GM12878 (cell line): Measurements from ENCODE around the gene SLC13A3. TPM values are rescaled to one million over a fixed set of nuclear protein-coding genes. Genes with fewer than 3 reads are reported as not detected.

Experiments
- ATAC-seq: fragments of 200-7000 bp; cut with Tn5 transposase; 3 replicates; pipeline ENCODE4 v1.9.1; 2020; ENCODE audit warnings: mild to moderate bottlenecking, moderate library complexity
- BruUV-seq: library from RNA; stranded (reverse); fragments of 400-500 nt; replicated peaks from 2 replicates; lab custom pipeline; 2021; lab: Mats Ljungman, UMichigan
- CTCF ChIA-PET: fragments of 300-600 bp; sonication (Branson Sonifier 250); formaldehyde crosslinking; extraction: SDS; loops from one replicate; lab custom pipeline; 2021; ENCODE audit warnings: inconsistent platforms; lab: Yijun Ruan, JAX
- POLR2A ChIA-PET: fragments of 350-600 bp; formaldehyde crosslinking; extraction: SDS; loops from one replicate; lab custom pipeline; 2021; ENCODE audit warnings: inconsistent platforms; lab: Charles Lee
- RAD21 ChIA-PET: fragments of 300-600 bp; sonication (Branson Sonifier 250); formaldehyde crosslinking; loops from one replicate; lab custom pipeline; 2023; ENCODE audit warnings: antibody characterized with exemption; ENCODE audit not compliant: unreplicated experiment; lab: Charles Lee
- SMC1A ChIA-PET: fragments of 300-600 bp; sonication (Branson Sonifier 250); formaldehyde crosslinking; loops from one replicate; lab custom pipeline; 2023; ENCODE audit not compliant: unreplicated experiment, uncharacterized antibody; lab: Charles Lee
- DNase-seq: peaks from one replicate; pipeline ENCODE4 v3.0.0-alpha.2; 2011; ENCODE audit warnings: low read depth, low spot score
- FAIRE-seq: peaks from 3 replicates; lab custom pipeline; 2011; peaks lifted over from hg19 to GRCh38; lab: Jason Lieb, UNC
- H2AFZ ChIP-seq: 2 replicates; pipeline ENCODE4 v1.6.0; 2011; ENCODE audit warnings: low read depth, low read length, control low read depth; ENCODE audit not compliant: control insufficient read depth
- H3K27ac ChIP-seq: 2 replicates; pipeline ENCODE4 v1.5.1; 2011; ENCODE audit warnings: control low read depth; ENCODE audit not compliant: control insufficient read depth, insufficient read depth
- H3K27me3 ChIP-seq, 2 experiments: replicated peaks in 1 of 2; 2 replicates each; pipeline versions ENCODE4 v1.6.0 to v1.6.1; 2011; ENCODE audit warnings: low read length in 1 of 2; ENCODE audit not compliant: control insufficient read depth in 2 of 2, insufficient read depth in 2 of 2
- H3K36me3 ChIP-seq, 2 experiments: 2 replicates each; pipeline ENCODE4 v1.5.1; 2011; ENCODE audit warnings: low read length in 1 of 2; ENCODE audit not compliant: control insufficient read depth in 2 of 2, insufficient read depth in 2 of 2
- H3K4me1 ChIP-seq: 2 replicates; pipeline ENCODE4 v1.6.1; 2011; ENCODE audit warnings: mild to moderate bottlenecking, low read length, moderate library complexity, mixed read lengths; ENCODE audit not compliant: control insufficient read depth, insufficient read depth
- H3K4me2 ChIP-seq: 2 replicates; pipeline ENCODE4 v1.6.0; 2011; ENCODE audit warnings: control low read depth; ENCODE audit not compliant: control insufficient read depth, insufficient read depth
- H3K4me3 ChIP-seq: fragments of 200-600 bp; sonication (generic); 2 replicates; pipeline ENCODE4 v1.5.1; 2016
- H3K79me2 ChIP-seq: 2 replicates; pipeline ENCODE4 v1.6.0; 2011; ENCODE audit warnings: low read length; ENCODE audit not compliant: control insufficient read depth, insufficient read depth
- H3K9ac ChIP-seq: 2 replicates; pipeline ENCODE4 v1.8.0; 2011; ENCODE audit warnings: low read length, control low read depth, mixed read lengths; ENCODE audit not compliant: control insufficient read depth, insufficient read depth
- H3K9me3 ChIP-seq: replicated peaks from 3 replicates; pipeline ENCODE4 v1.5.1; 2011; ENCODE audit warnings: mild to moderate bottlenecking, low read length; ENCODE audit not compliant: control insufficient read depth, insufficient read depth
- H4K20me1 ChIP-seq: 2 replicates; pipeline ENCODE4 v1.6.0; 2011; ENCODE audit not compliant: control insufficient read depth, insufficient read depth
- BACH1 ChIP-seq: fragments of 450-650 bp; IDR thresholded peaks from 2 replicates; pipeline ENCODE4 v1.6.1; 2017; ENCODE audit warnings: mild to moderate bottlenecking, borderline replicate concordance
- BHLHE40 ChIP-seq, 2 experiments: fragments of 450-650 bp in 1 of 2; IDR thresholded peaks; 2 replicates each; pipeline ENCODE4 v1.6.1; 2011 to 2017; ENCODE audit warnings: low read depth in 2 of 2, borderline replicate concordance in 1 of 2, improper control_type of control experiment in 1 of 2, low read length in 1 of 2, mild to moderate bottlenecking in 1 of 2
- EGR1 ChIP-seq, 2 experiments: IDR thresholded peaks; 1 replicate in 1 of 2; 2 replicates in 1 of 2; pipeline ENCODE4 v1.6.1; 2011 to 2012; ENCODE audit warnings: low read depth in 2 of 2, low read length in 2 of 2, borderline replicate concordance in 1 of 2, mild to moderate bottlenecking in 1 of 2, moderate library complexity in 1 of 2
- ESRRA ChIP-seq: IDR thresholded peaks from 2 replicates; pipeline ENCODE4 v1.6.1; 2012; ENCODE audit warnings: mild to moderate bottlenecking, low read length, improper control_type of control experiment
- KLF5 ChIP-seq: fragments of 450-650 bp; IDR thresholded peaks from 2 replicates; pipeline ENCODE4 v1.6.1; 2014; ENCODE audit warnings: mild to moderate bottlenecking; ENCODE audit not compliant: partially characterized antibody
- MXI1 ChIP-seq: fragments of 150-350 bp; IDR thresholded peaks from 2 replicates; pipeline ENCODE4 v1.6.1; 2011; ENCODE audit warnings: low read depth, mild to moderate bottlenecking, inconsistent platforms, low read length, improper control_type of control experiment
- RAD21 ChIP-seq: IDR thresholded peaks from 2 replicates; pipeline ENCODE4 v1.6.1; 2011; ENCODE audit warnings: mild to moderate bottlenecking, low read depth, low read length, moderate library complexity; ENCODE audit not compliant: insufficient read depth
- RUNX3 ChIP-seq: IDR thresholded peaks from 2 replicates; pipeline ENCODE4 v1.6.1; 2012; ENCODE audit warnings: low read length, inconsistent platforms
- SREBF2 ChIP-seq: IDR thresholded peaks from 2 replicates; pipeline ENCODE4 v1.6.1; 2012; ENCODE audit warnings: mild to moderate bottlenecking, low read length
- SRF ChIP-seq, 2 experiments: IDR thresholded peaks; 2 replicates each; pipeline ENCODE4 v1.6.1; 2011; ENCODE audit warnings: low read depth in 2 of 2, low read length in 2 of 2, mild to moderate bottlenecking in 1 of 2, moderate library complexity in 1 of 2
- ZNF384 ChIP-seq: IDR thresholded peaks from 2 replicates; pipeline ENCODE4 v1.6.1; 2012; ENCODE audit warnings: low read depth, mild to moderate bottlenecking, low read length, improper control_type of control experiment, borderline replicate concordance
- ZZZ3 ChIP-seq: IDR thresholded peaks from 2 replicates; pipeline ENCODE4 v1.6.1; 2011; ENCODE audit warnings: low read depth; ENCODE audit not compliant: control insufficient read depth, insufficient read length
- WGBS: methylation state at CpG from one replicate; pipeline ENCODE4 v1.1.6; 2016; ENCODE audit warnings: low lambda C conversion rate; ENCODE audit not compliant: insufficient replicate concordance, insufficient coverage; ENCODE audit errors: missing lambda C conversion rate; 5-methylcytosine and 5-hydroxymethylcytosine counted together
- in situ Hi-C: fragments of 300-500 bp; cut with MboI; formaldehyde crosslinking; loops from 9 replicates; pipeline ENCODE4 v1.14.3; 2018; ENCODE audit warnings: mixed read lengths
- intact Hi-C: fragments of 100-400 bp; cut with micrococcal nuclease; formaldehyde crosslinking; loops from one replicate; pipeline ENCODE4 v1.14.2; 2022; ENCODE audit not compliant: unreplicated experiment
- polyA plus RNA-seq, 11 experiments: library from polyadenylated mRNA; depleted of rRNA in 4 of 11; unstranded in 6 of 11; stranded (reverse) in 5 of 11; fragments of >200 nt; fragmentation: Nextera tagmentation in 4 of 11; fragmentation: Illumina TruSeq in 1 of 11; extraction: Ambion mirVana in 4 of 11; extraction: Trizol in 1 of 11; gene quantifications; 1 replicate in 1 of 11; 2 replicates in 10 of 11; pipeline versions ENCODE4 v1.2.1 to v1.2.3, GENCODE V29; 2011 to 2016; ENCODE audit warnings: inconsistent platforms in 2 of 11, missing spikeins in 2 of 11, low read depth in 1 of 11
- total RNA-seq, 4 experiments: library from RNA; depleted of rRNA in 3 of 4; stranded (reverse); fragments of >200 nt in 3 of 4; fragmentation: Illumina TruSeq in 1 of 4; extraction: Trizol in 1 of 4; gene quantifications; 2 replicates each; pipeline versions ENCODE4 v1.2.1 to v1.2.3, GENCODE V29; 2013 to 2021
- TF ChIP-seq, protein P1 (sequence below): IDR thresholded peaks from 2 replicates; pipeline ENCODE4 v1.6.1; 2011; ENCODE audit warnings: mild to moderate bottlenecking, low read depth, low read length, moderate library complexity; ENCODE audit not compliant: insufficient replicate concordance
- TF ChIP-seq, protein P2 (sequence below): fragments of 450-650 bp; conservative IDR thresholded peaks from 2 replicates; pipeline ENCODE4 v1.6.1; 2017; ENCODE audit warnings: mild to moderate bottlenecking, moderate library complexity
- TF ChIP-seq, protein P3 (sequence below): fragments of 450-650 bp; IDR thresholded peaks from 2 replicates; pipeline ENCODE4 v1.6.1; 2018; ENCODE audit warnings: mild to moderate bottlenecking, low read depth, moderate library complexity; ENCODE audit not compliant: partially characterized antibody

Gene SLC13A3
- total and polyA plus RNA-seq, 10 of the 15 experiments (the other 5 are each of a cell fraction or from before 2014, with no cell fraction given): 0.03 to 0.76 (median 0.07) TPM; not detected in 4

DNA sequence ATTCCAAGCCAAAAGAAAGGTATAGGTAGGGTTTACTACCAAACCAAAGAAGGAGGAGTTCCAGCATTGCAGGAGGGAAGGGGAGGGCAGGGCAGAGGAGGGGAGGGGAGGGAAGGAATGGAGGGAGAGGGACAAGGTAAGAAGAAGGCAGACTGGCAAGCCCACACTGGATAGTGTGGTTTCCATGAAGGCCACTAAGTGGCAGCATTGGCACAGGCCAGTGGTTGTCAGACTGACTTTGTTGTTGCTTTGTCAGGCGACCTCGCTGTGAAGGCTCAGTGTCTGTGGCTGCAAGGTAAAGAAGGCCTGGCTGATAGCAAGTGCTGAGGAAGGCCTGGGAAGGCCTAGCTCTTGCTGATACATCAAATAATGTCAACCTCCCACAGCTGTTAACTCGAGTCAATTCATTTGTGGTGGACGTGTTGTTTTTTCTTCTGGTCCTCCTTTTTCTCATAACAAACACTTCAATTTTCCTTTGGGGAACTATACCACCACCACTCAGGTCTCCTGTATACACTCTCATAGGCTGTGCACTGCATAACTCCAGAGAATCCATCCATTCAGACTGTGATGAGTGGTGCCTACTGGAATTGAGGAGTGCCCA lies 130.2 kb downstream of the SLC13A3 start (continued):
- TF ChIP-seq SREBF2 (no peak), BHLHE40 (IDR thresholded peaks at IDR 0.05; ENCODE audit: borderline replicate concordance in 1 of 2, low read depth in 2 of 2, low read length in 1 of 2) (peak in 1 of 2 experiments; percentile 54; a peak in 2 of 4 replicates), ZZZ3 (no peak), RUNX3 (peak; percentile 81)
- TF ChIP-seq, protein P1, sequence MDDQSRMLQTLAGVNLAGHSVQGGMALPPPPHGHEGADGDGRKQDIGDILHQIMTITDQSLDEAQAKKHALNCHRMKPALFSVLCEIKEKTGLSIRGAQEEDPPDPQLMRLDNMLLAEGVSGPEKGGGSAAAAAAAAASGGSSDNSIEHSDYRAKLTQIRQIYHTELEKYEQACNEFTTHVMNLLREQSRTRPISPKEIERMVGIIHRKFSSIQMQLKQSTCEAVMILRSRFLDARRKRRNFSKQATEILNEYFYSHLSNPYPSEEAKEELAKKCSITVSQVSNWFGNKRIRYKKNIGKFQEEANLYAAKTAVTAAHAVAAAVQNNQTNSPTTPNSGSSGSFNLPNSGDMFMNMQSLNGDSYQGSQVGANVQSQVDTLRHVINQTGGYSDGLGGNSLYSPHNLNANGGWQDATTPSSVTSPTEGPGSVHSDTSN: no peak

DNA sequence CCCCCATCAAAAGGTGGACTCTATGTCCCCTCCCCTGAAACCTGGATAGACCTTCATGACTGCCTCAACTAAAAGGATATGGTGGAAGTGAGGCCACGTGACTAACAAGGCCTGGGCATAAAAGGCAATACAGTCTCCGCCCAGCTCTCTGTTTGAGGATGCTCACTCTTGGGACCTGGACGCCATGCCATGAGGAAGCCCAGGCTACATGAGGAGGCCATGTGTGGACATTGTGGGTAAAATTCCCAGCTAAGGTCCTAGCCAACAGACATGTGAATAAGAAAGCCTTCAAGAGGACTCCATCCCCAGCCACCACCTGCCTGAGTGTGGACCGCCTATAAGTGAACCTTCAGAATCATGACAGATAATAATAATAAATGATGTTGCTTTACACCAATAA lies 130.7 kb downstream of the SLC13A3 start:
- H3K27ac ChIP-seq: no peak overlapping the region
- 23% methylated on average over 4 of the region's 4 CpGs for WGBS
- SMC1A ChIA-PET: interaction anchor here (8.3 kb wide), 1 partner anchor 161 kb away, joined by 43 read pairs; no protein-coding TSS in a partner anchor
- H3K36me3 ChIP-seq: no peaks in the 10 kb centered on the region
- H4K20me1 ChIP-seq: no peaks in the 10 kb centered on the region
- in situ Hi-C loops: loop anchor here (5.0 kb wide), 1 partner anchor 162 kb away; no protein-coding TSS in a partner anchor
- H3K4me3 ChIP-seq: no peak overlapping the region
- CTCF ChIA-PET: interaction anchor here (0.7 to 9.0 kb wide), 7 partner anchors 9 to 232 kb away, joined by 3 to 114 read pairs (median 4); partner anchors contain the start of gene TP53RK
- ATAC-seq: no peak
- H3K9ac ChIP-seq: no peak overlapping the region
- H2AFZ ChIP-seq: no peak overlapping the region
- H3K4me2 ChIP-seq: no peak overlapping the region
- intact Hi-C loops: loop anchor here (2.0 kb wide), 1 partner anchor 42 kb away; no protein-coding TSS in a partner anchor
- FAIRE-seq: no peak
- no TSS peak for BruUV-seq
- RAD21 ChIA-PET: interaction anchor here (0.6 to 1.3 kb wide), 2 partner anchors 29 to 159 kb away, joined by 4 to 5 read pairs; partner anchors contain the start of gene OCSTAMP
- H3K9me3 ChIP-seq: no peaks in the 10 kb centered on the region
- no peaks in the 10 kb centered on the region for H3K4me1 ChIP-seq
- DNase-seq: no peak
- no peaks in the 10 kb centered on the region for H3K79me2 ChIP-seq
- POLR2A ChIA-PET: no interaction called here
- no peaks in the 10 kb centered on the region; a peak in 1 of 4 replicates for H3K27me3 ChIP-seq
- TF ChIP-seq, protein P2, sequence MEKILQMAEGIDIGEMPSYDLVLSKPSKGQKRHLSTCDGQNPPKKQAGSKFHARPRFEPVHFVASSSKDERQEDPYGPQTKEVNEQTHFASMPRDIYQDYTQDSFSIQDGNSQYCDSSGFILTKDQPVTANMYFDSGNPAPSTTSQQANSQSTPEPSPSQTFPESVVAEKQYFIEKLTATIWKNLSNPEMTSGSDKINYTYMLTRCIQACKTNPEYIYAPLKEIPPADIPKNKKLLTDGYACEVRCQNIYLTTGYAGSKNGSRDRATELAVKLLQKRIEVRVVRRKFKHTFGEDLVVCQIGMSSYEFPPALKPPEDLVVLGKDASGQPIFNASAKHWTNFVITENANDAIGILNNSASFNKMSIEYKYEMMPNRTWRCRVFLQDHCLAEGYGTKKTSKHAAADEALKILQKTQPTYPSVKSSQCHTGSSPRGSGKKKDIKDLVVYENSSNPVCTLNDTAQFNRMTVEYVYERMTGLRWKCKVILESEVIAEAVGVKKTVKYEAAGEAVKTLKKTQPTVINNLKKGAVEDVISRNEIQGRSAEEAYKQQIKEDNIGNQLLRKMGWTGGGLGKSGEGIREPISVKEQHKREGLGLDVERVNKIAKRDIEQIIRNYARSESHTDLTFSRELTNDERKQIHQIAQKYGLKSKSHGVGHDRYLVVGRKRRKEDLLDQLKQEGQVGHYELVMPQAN: no peak
- TF ChIP-seq ZNF384: no peak
- no peak for TF ChIP-seq BHLHE40 (IDR thresholded peaks at IDR 0.05; ENCODE audit: borderline replicate concordance in 1 of 2, low read depth in 2 of 2, low read length in 1 of 2)
- no peak for TF ChIP-seq MXI1
- TF ChIP-seq EGR1 (IDR thresholded peaks at IDR 0.05; ENCODE audit: borderline replicate concordance in 1 of 2, low read depth in 2 of 2, low read length in 2 of 2): no peak
- TF ChIP-seq, protein P3, sequence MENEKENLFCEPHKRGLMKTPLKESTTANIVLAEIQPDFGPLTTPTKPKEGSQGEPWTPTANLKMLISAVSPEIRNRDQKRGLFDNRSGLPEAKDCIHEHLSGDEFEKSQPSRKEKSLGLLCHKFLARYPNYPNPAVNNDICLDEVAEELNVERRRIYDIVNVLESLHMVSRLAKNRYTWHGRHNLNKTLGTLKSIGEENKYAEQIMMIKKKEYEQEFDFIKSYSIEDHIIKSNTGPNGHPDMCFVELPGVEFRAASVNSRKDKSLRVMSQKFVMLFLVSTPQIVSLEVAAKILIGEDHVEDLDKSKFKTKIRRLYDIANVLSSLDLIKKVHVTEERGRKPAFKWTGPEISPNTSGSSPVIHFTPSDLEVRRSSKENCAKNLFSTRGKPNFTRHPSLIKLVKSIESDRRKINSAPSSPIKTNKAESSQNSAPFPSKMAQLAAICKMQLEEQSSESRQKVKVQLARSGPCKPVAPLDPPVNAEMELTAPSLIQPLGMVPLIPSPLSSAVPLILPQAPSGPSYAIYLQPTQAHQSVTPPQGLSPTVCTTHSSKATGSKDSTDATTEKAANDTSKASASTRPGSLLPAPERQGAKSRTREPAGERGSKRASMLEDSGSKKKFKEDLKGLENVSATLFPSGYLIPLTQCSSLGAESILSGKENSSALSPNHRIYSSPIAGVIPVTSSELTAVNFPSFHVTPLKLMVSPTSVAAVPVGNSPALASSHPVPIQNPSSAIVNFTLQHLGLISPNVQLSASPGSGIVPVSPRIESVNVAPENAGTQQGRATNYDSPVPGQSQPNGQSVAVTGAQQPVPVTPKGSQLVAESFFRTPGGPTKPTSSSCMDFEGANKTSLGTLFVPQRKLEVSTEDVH: no peak
- no peak for TF ChIP-seq RAD21
- no peak for TF ChIP-seq ESRRA
- TF ChIP-seq SRF (IDR thresholded peaks at IDR 0.05; ENCODE audit: low read depth in 2 of 2, low read length in 2 of 2): no peak
- no peak for TF ChIP-seq BACH1
- TF ChIP-seq KLF5: no peak
